D341Med (cell line): ENCODE data around the gene TMEM212.
"Not testable (repeated sequence)": the region's sequence is repeated elsewhere in the genome, so short reads cannot be mapped to it uniquely, and the experiment has no call there.

Experiments
- DNase-seq: peaks from one replicate; pipeline ENCODE4 v3.0.0; 2012; ENCODE audit warnings: low spot score

TMEM212 gene

GRCh38 chr3:171835116-171835515, 8.0 kb upstream of the TMEM212 start:
- no peak for DNase-seq

GRCh38 chr3:171835613-171836012, 7.5 kb upstream of the TMEM212 start:
- no peak for DNase-seq

GRCh38 chr3:171836855-171837254, 6.3 kb upstream of the TMEM212 start:
- DNase-seq = no peak

GRCh38 chr3:171837698-171838097, 5.5 kb upstream of the TMEM212 start:
- no peak for DNase-seq

- no peak for DNase-seq
Measured at GRCh38 chr3:171838218-171838720, 4.9 kb upstream of the TMEM212 start.

- DNase-seq = no peak
Measured at GRCh38 chr3:171839270-171839669, 3.9 kb upstream of the TMEM212 start.

- no peak for DNase-seq
Measured at GRCh38 chr3:171840445-171840810, 2.7 kb upstream of the TMEM212 start.

- no peak for DNase-seq
Measured at GRCh38 chr3:171840811-171841619, 2.1 kb upstream of the TMEM212 start.

- DNase-seq = no peak
Measured at GRCh38 chr3:171841620-171842000, 1.5 kb upstream of the TMEM212 start.

GRCh38 chr3:171844873-171845272, 1.7 kb downstream of the TMEM212 start:
- DNase-seq = no peak

GRCh38 chr3:171845481-171846284, 2.5 kb downstream of the TMEM212 start:
- no peak for DNase-seq

GRCh38 chr3:171846597-171846996, 3.4 kb downstream of the TMEM212 start:
- no peak for DNase-seq

- DNase-seq = no peak
Measured at GRCh38 chr3:171847133-171847532, 4.0 kb downstream of the TMEM212 start.

- no peak for DNase-seq
Measured at GRCh38 chr3:171847595-171848259, 4.6 kb downstream of the TMEM212 start.

- DNase-seq = no peak
Measured at GRCh38 chr3:171849617-171850319, 6.6 kb downstream of the TMEM212 start.

GRCh38 chr3:171850320-171850959, 7.3 kb downstream of the TMEM212 start:
- no peak for DNase-seq

GRCh38 chr3:171850960-171851659, 8.0 kb downstream of the TMEM212 start:
- DNase-seq = no peak

GRCh38 chr3:171851660-171852058, 8.5 kb downstream of the TMEM212 start:
- no peak for DNase-seq

GRCh38 chr3:171854649-171855305, 11.6 kb downstream of the TMEM212 start:
- DNase-seq = no peak

GRCh38 chr3:171858770-171859169, 15.6 kb downstream of the TMEM212 start:
- not testable (repeated sequence) for DNase-seq
